CD4-positive, alpha-beta T cell treated with Interleukin-1 beta for 1 hour (primary cell): ENCODE results near the gene KAT5.
"Not testable (repeated sequence)": the region's sequence is repeated elsewhere in the genome, so short reads cannot be mapped to it uniquely, and the experiment has no call there.

Experiments
- DNase-seq, 2 donors: peaks; one replicate each; pipeline ENCODE4 v3.0.0-alpha.2; 2020 to 2022

KAT5 gene

GRCh38 chr11:65711785-65712632, at the start of gene KAT5:
KAT5 (plus strand) TSS chr11:65712252; CDS start chr11:65712268, 16 bp downstream.
- DNase-seq = peak; percentile 97 to 98

GRCh38 chr11:65662799-65663638, 49.0 kb upstream of the KAT5 start, which contains the start of gene RELA:
RELA (minus strand) TSS chr11:65662916; CDS start chr11:65662832, 84 bp downstream.
- peak; percentile 92 to 94 for DNase-seq

GRCh38 chr11:65663639-65664200, 48.3 kb upstream of the KAT5 start:
- DNase-seq = peak; percentile 42 to 54

GRCh38 chr11:65672180-65672860, 39.7 kb upstream of the KAT5 start:
- DNase-seq = no peak

- no peak for DNase-seq
Observed at GRCh38 chr11:65672982-65673381, 39.1 kb upstream of the KAT5 start.

GRCh38 chr11:65680192-65680743, 31.8 kb upstream of the KAT5 start:
- no peak for DNase-seq

- not testable (repeated sequence) for DNase-seq
Observed at GRCh38 chr11:65683480-65683879, 28.6 kb upstream of the KAT5 start.

GRCh38 chr11:65685981-65686380, 26.1 kb upstream of the KAT5 start:
- DNase-seq = no peak

GRCh38 chr11:65691847-65692246, 20.2 kb upstream of the KAT5 start:
- DNase-seq = not testable (repeated sequence)

GRCh38 chr11:65692367-65692766, 19.7 kb upstream of the KAT5 start:
- DNase-seq = no peak

- no peak for DNase-seq
Observed at GRCh38 chr11:65695459-65696241, 16.4 kb upstream of the KAT5 start.

GRCh38 chr11:65696802-65697552, 15.1 kb upstream of the KAT5 start:
- DNase-seq = no peak

GRCh38 chr11:65698205-65698604, 13.8 kb upstream of the KAT5 start:
- no peak for DNase-seq

GRCh38 chr11:65699306-65699705, 12.7 kb upstream of the KAT5 start:
- DNase-seq = no peak

GRCh38 chr11:65700399-65700798, 11.7 kb upstream of the KAT5 start:
- no peak for DNase-seq

- DNase-seq = no peak
Observed at GRCh38 chr11:65701686-65702085, 10.4 kb upstream of the KAT5 start.

GRCh38 chr11:65703846-65704245, 8.2 kb upstream of the KAT5 start:
- DNase-seq = no peak

GRCh38 chr11:65706303-65706763, 5.7 kb upstream of the KAT5 start:
- peak; percentile 83 to 86 for DNase-seq

GRCh38 chr11:65707002-65707401, 5.0 kb upstream of the KAT5 start:
- not testable (repeated sequence) for DNase-seq

- DNase-seq = no peak
Observed at GRCh38 chr11:65708451-65708850, 3.6 kb upstream of the KAT5 start.

- DNase-seq = no peak
Observed at GRCh38 chr11:65709661-65710060, 2.4 kb upstream of the KAT5 start.
